Frontal cortex (tissue), 4 donors: Measurements from ENCODE around the gene GPR171. TPM values are rescaled to one million over a fixed set of nuclear protein-coding genes. Genes with fewer than 3 reads are reported as not detected.

Experiments
- DNase-seq, 2 donors: peaks; one replicate each; pipeline ENCODE4 v3.0.0; 2012; ENCODE audit warnings: low spot score in 2 of 2
- FAIRE-seq: peaks from 2 replicates; lab custom pipeline; 2012; peaks lifted over from hg19 to GRCh38; lab: Jason Lieb, UNC
- total RNA-seq: library from RNA; depleted of rRNA; stranded (reverse); fragments of >200 nt; gene quantifications from one replicate; pipeline ENCODE4 v1.2.3, GENCODE V29; 2014
- donor health status: control.
- donor health status: control.
- donor health status: control.

Gene GPR171
- total RNA-seq, 1 donor from 2014 or later, result not detected

DNA sequence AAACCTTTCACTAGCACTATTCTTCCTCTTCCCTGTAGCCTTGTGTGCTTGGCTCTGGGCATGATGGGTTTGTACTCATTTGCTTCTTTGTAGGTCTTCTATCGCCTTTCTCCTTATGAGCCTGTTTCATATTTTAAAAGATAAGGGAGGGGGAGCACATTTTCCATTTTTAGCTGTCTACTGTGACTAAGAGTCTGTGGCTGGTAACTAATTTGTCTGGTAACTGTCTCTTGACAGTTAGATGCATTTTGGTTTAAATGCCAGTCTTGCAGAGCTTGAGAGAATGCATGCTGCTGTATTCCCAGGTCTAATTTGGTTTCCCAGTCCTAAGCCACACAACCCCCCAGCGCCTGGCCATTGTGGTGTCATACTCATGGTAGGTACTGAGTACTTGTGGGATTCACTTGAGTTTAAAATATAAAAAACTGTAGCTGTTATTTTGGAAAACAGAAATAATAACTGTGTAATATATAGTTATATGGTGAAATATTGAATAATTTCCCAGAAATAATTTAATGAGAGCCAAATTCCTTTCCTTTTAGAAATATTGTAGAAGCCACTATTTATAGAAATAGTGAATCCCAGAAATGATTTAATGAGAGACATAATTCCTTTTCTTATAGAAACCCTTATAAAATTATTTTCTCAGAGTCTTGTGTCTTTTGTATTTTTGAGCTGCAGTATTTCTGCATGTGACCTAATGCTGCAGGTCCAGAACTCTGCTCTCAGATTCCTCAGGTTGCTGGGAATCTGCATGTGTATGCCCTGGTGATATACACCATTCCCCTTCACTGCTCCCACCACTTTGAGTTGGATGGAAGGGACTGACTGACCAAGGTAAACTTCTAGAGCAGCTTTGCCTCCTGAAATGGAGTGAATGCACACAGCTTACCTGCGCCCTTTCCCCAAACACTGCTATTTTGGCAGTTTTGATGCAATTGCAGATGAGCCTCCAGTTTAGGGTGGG lies 13.9 kb upstream of the GPR171 start:
- DNase-seq, result no peak
- FAIRE-seq, result no peak

DNA sequence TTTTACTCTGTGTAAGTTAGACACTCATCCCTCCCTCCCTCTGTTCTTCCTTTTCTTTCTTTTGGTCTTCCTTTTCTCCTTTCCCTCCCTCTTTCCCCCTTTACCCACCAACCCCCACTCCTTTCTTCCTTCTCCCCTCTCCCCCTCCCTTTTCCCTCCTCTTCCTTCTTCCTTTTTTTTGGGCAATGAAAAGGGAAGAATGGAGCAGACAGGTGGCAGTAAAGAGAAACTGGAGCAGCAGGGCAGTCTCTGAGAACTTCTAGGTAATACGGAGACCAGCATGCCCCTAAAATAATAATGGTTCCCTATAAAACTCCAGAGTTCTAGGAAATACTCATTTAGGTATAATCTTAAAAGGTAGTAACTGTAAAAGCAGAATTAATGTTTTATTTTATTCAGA lies 11.4 kb upstream of the GPR171 start:
- DNase-seq (no peak), FAIRE-seq (no peak)

DNA sequence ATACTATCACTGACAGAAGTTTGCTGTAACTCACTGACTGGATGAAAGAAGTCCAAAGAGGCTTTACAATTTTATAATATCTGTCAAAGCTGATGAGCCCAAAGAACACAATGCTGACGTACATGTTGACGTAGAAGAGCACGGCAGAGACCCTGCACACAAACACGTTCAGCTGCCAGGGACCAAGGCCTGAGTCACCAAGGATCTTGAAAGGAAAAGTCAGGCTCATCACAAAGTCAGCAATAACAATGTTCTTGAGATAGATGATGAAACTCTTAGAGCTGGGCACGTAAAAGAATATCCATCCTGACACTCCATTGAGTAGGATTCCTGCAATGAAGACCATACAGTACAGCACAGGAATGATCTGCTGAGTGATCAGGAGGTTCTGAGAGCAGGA lies 10.9 kb upstream of the GPR171 start:
- DNase-seq (no peak), FAIRE-seq (no peak)

DNA sequence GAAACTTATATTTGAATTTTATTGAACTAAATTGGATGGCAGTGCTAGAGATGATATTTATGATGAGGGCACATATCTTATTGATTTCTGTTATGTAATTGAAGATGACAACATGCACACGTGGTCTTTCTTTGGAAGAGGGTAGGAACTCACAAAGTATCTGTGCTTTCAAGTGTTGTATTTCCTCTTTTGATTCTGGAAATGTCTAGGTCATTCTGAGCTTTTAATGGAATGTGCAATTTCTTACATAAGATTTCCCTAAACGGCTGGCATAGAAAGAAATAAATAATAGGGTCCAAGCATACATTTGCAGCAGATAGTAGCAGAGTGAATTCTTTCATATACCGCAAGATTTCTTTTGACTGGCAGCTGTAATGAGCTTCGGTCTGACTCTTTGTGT lies 10.1 kb upstream of the GPR171 start:
- DNase-seq (no peak), FAIRE-seq (no peak)

DNA sequence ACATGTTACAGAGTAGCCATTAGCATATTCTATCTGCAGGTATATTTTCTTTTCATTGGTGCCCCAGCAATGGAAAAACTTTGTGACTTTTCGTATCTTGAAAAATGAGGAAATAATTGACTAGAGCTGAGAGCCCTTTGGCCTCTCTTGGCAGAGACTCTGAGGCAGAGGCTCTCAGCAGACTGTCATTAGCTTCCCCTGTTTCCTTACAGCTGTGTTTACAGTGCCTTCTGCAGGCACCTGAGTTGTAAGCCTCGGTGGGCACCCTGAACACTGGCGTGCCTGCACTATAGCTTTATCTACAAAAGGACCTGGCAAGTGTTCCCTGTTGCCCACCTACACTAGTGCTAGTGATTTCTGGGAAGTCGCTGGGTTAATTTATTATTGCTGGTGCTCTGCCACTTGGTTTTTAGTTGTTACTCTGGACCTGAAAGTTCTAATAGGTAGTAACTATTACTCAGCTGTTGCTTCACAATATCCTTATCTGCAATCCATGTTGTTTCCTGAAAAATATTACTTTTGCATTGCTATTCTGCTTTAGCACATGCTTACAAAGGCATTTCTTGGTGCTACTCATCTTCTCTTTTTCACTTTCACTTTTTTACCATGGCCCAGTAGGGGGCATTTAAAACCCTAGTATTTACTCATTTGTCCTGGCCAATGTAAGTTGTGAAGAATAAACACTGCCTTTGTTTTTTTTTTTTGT lies 7.8 kb upstream of the GPR171 start:
- FAIRE-seq (no peak), DNase-seq (no peak)

DNA sequence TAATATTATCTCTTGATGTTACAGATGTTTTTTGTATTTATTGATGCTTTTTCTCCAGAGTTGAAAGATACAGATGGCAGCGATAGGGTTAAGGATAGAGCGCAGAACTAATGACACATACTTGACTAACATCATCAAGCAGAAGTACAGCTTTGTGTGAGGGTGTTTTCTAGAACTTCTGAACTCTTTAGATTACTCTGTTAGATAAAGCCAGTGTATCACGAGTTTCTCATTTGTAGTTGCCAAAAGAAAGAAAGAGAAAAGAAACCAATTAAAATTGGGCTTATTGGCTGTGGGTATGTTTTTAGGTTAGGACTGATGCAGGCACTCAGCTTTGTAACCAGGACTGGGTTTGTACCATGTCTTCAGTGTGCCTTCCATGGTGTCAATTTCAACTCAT lies 6.6 kb upstream of the GPR171 start:
- DNase-seq (no peak), FAIRE-seq (no peak)

DNA sequence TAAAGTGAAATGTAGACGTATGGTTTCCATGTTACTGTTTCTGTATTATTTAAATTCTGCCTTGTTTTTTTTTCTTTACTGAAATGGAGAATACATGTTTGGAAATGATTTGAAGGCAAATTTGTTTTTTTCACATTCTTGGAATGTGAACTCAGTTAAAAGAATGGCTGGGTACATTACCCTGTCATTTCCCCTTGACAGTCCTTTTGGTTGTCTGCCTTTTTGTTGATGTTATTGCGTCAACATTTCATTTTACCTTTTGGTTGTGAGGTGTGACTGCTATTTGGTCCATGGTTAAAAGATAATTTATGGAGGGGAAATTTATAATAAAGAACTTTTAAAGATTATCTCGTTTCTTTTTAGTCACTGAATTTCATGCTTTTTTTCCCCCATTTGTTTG lies 3.2 kb upstream of the GPR171 start:
- DNase-seq, result no peak
- FAIRE-seq, result no peak

DNA sequence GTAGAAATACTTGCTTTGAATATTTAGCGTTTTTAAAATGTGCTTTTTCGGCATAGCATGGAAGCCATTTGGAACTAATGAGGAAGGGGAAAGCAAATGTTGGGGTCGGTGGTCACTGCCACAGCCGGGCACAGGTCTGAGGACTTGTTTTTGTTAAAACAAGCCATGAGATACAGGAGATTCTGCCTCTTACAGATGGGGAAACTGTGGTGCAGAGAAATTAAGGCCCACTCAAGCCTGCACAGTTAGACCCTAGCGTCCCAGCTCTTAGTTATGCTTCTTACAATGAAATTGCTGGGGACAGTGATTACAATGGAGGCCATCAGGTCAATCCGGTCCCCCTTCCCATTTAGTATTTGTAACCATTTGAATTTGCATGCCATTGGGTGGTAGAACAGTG lies 2.5 kb upstream of the GPR171 start:
- DNase-seq (no peak), FAIRE-seq (no peak)

DNA sequence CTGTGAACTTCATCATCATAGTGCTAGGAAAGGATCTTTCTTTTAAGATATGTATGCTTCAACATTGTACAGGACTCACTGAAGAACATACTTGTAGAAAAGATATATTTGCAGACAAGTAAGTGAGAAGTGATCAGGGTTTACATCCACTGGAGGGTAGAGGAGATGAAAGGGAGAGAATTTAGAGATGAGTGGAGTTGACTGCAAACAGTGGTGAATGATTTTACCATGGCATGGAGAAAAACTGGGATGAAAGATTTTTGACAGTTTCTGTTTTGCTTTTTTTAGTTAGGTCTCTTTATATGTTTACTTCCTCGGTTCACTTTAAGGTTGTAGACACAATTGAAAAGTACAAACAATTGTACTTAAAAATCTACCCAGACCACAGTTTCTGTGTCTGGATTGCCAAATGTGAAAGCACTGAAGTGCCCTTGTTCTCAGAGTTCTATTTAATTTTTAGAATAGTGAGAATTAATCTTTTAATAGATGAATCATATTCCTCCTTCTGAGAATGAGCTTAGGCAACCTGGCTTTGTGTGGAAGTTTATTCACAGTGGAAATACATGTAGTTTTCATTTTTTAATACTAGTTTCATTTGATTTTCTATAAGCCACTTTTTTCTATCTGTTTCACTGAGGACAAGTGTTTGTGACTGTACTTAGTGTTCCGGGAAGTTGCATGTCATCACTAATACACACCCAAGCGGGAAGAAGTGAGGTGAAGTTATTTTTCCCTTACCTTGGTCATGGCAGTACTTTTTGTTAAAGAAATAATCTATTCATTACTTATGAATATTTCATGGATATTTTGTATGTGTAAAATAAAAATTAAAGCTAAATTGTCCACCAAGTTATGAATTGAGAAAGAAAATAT lies 1.8 kb upstream of the GPR171 start:
- no peak for DNase-seq
- FAIRE-seq, result no peak

DNA sequence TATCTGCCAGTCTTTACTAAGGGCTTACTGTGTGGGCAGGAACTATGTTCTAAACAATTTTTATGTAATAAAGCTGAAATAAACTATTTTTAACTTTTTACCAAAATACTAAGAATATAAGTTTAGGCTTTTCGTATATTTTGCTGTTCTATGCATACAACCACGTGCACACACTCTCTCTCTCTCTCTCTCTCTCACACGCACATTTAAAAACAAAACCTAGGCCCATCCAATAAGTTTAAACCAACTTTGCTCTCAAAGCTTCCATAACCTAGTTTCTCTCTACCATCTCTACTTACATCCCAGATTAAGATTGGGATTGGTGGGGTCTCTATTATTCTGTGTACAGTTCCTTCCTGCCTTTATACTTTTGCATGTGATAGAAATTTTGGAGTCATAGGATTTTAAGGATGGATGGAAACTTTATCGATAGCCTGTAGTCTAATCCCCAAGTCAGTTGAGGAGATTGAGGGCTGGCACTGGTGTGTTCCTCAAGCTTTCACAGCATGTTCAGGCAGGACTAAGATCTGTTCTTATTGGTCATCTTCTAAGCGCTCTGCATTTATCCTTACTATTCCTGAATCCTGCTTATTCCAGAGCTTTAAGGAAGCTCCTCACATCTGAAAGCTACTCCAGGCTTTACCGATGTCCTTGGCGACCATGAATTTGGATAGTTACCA lies 1.8 kb downstream of the GPR171 start:
- no peak for FAIRE-seq

DNA sequence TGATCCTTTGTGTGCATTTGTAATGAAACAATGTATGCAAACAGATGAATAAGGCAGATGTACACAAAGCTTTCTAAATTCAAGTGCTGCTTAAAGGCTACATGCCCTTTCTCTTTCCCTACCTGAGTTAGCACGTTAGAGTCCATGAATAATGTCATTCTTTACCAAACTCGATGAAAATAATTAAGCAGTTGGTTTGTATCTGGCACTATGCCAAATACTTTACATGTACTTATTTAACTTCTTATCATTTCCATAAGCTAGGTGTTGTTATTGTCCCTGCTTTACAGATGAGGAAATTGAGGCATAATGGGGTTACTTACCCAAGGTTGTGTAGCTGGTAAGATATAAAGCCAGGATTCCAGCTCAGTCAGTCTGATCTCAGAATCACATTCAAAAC lies 2.4 kb downstream of the GPR171 start:
- DNase-seq (no peak), FAIRE-seq (no peak)

More for the DNA sequence above, 1.8 kb downstream of the GPR171 start:
- DNase-seq, result no peak

DNA sequence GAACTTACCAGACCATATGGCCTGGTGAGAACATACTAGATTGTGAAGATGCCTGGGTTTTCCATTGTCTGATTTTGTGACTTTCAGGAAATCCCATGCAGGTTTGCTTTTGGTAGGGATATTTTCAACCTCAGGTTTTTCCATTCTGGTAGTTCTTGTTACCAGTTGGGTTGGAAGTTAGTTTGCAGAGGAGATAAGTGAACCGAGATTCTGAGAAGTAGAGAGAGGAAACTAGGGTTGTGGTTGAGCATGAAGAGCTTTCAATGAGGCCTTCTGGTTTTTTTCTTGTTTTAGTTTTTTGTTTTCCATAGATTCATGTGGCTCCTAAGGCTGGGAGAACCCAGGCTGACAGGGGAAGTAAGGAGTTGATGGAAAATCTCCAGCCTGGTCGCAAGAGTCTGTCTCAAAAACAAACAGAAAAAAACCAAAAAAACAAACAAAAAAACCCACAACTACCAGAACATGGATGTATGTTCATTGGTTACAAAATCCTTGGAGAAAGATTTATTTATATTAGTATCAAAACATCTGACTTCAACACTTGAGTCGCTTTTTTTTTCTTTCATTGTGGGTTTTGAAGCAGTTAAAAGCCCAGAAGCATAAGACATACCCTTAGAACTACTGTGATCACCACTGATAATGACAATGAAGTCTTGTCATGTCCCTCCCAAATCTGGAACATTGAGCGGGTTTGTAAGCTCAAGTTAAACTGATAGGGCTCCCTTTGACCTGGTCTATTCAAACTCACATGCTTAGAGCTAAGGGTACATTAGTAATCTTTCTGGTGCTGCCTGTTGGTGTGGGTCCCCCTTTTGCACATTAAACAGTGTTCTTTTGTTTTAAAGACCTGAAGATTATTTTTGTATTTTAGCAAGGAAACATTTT lies 3.2 kb downstream of the GPR171 start:
- FAIRE-seq, result no peak
- DNase-seq, result no peak

DNA sequence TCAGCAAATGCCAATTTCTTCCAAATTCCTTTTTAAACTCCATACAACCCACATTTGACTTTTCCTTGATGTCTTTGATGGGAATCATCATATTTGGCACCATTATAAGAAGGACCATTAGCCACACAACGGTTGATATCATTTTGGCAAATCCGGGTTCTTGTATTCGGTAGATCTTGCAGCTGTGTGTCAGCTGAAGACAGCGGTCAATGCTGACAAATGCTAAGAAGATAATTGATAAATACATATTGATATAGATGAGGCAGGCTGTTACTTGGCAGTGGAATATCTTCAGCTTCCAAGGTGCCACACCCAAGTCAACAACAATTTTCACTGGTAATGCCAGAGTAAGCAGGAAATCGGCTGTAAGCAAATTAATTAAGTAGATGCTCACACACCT lies 4.2 kb downstream of the GPR171 start:
- no peak for DNase-seq
- no peak for FAIRE-seq

DNA sequence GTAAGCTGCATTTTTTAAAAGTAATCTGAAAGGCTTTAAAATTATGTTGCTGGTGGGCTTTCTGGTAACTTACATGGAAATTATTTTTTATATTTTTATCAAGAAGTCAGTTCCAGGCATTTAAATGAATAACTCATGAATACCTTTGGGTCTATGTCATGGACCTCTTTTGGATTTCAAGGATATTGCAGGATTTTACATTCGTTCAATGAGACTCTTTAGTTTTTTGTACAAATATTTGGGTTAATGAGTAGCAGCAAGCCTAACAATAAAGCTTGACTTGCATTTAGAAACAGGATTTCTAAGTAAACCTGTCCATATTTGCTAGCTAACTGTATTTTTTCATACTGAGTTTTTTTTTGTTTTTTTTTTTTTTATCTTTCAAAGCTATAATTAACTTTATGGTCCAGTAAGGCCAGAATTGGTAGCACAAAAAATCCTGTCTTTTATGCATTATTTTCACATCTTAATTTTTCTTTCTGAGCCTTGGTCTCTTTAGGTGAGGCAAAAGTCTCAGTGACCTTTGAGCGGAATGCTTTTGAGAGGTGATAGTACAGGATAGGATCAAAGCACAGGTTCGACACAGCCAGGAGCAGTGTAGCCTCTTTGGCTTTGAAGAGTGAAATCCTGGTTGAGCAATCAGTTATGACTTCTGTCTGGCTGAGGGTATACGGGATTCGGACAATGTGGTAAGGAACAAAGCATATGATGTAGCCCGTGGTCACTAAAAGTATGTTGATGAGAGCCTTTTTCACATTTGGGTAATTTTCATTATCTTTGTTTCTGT lies 4.8 kb downstream of the GPR171 start:
- DNase-seq (no peak), FAIRE-seq (no peak)

DNA sequence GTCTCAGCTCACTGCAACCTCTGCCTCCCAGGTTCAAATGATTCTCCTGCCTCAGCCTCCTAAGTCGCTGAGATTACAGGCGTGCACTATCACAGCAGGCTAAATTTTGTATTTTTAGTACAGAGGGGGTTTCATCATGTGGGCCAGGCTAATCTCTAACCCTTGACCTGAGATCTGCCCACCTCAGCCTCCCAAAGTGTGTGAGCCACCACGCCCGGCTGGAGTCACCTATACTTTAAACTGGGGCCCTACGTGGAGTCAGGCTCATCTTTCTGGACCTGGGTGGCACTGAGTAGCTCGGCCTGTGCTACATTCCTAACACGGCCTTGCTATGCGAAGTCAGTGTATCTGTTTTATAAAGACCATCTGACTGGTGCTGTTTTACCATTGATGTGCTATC lies 5.8 kb downstream of the GPR171 start:
- DNase-seq (no peak), FAIRE-seq (no peak)

DNA sequence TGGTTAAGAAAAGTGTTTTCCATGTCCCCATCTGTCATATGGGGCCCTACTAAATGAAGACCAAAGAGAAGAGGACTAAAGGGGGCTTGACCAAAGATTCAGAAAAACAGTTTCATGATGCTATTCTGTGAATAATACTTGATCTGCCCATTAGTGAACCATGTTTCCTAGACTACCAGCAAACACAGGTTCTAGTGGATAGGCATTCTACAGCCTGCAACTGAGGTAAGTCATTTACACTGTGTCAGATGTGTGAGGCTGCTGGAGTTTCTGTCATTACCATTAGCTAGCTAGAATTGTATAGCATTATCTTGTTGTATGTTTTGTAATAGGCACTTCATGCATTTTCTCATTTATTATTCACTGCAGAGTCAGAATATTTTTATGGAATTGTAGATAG lies 6.6 kb downstream of the GPR171 start:
- no peak for FAIRE-seq
- DNase-seq, result no peak

DNA sequence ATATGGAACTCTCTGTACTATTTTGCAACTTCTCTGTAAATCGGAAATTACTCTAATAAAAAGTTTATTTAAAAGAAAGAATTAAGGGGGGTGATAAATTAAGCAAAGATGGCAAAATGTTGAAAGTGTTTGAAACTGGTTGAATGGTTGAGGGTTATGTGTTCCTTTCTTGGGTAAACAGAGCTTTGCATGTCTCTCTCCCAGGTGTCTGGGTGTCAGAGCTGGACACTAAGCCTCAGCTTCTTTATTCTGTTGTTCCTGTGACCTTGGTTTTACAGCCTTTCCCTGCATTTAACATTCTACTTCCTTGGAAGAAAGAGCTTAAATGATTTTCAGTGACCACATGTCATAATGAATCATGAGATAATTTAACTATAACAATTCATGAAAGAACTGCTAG lies 7.2 kb downstream of the GPR171 start:
- FAIRE-seq (no peak), DNase-seq (no peak)

DNA sequence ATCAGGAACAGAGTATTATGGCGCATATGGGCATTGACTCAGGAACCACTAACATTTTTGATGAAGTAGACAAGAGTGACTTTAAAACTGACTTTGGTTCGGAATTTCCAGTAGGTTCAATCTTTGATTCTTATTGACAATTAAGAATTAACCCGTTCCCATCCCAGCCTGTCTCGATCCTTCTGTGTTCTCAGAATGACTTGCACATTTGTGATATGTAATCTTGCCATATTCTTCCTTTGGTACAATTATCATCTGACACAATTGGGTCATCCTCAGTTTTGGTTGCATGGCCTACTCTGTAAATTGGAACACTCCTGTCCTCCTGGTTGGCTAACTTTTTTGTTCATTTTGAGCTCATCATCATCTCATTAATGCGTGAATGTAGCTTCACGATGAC lies 10.5 kb downstream of the GPR171 start:
- FAIRE-seq, result no peak

More for the DNA sequence above, 10.5 kb downstream of the GPR171 start:
- DNase-seq, result no peak
